HepG2 (cell line): ENCODE results near the gene NONO. TPM values are rescaled to one million over a fixed set of nuclear protein-coding genes. Genes with fewer than 3 reads are reported as not detected.

Experiments used
- AGO2 ChIP-seq: fragments of 200-400 bp; formaldehyde crosslinking; optimal IDR thresholded peaks from 2 replicates; pipeline ENCODE3; 2017; ENCODE audit warnings: mild to moderate bottlenecking, low read depth, low read length, moderate library complexity
- ARID2 ChIP-seq: sonication (generic); formaldehyde crosslinking; IDR thresholded peaks from 2 replicates; pipeline ENCODE4 v1.8.1; 2022; ENCODE audit warnings: mild to moderate bottlenecking, missing genetic modification reagents, borderline replicate concordance
- CREB1 ChIP-seq, 2 experiments: fragments of 450-650 bp in 1 of 2; IDR thresholded peaks; 2 replicates each; pipeline ENCODE4 v1.6.1; 2016 to 2017; ENCODE audit warnings: control low read depth in 1 of 2, mild to moderate bottlenecking in 1 of 2, missing compliant biosample characterization in 1 of 2, missing genetic modification characterization in 1 of 2
- DPF2 ChIP-seq: sonication (generic); formaldehyde crosslinking; IDR thresholded peaks from 2 replicates; pipeline ENCODE4 v1.4.0; 2020; ENCODE audit warnings: mild to moderate bottlenecking, low read depth, missing genetic modification reagents, borderline replicate concordance
- IKZF4 ChIP-seq: sonication (generic); formaldehyde crosslinking; IDR thresholded peaks from 2 replicates; pipeline ENCODE4 v1.5.1; 2020; ENCODE audit warnings: borderline replicate concordance, mild to moderate bottlenecking, low read depth, missing genetic modification reagents; ENCODE audit errors: not compliant biosample characterization
- TOPORS ChIP-seq: sonication (generic); formaldehyde crosslinking; IDR thresholded peaks from 2 replicates; pipeline ENCODE4 v1.8.0; 2023; ENCODE audit warnings: mild to moderate bottlenecking, missing genetic modification reagents
- ZNF468 ChIP-seq: sonication (generic); formaldehyde crosslinking; IDR thresholded peaks from 2 replicates; pipeline ENCODE4 v1.8.0; 2022; ENCODE audit warnings: mild to moderate bottlenecking, moderate library complexity, missing genetic modification reagents
- ZNF749 ChIP-seq: sonication (generic); formaldehyde crosslinking; IDR thresholded peaks from 2 replicates; pipeline ENCODE4 v1.8.0; 2022; ENCODE audit warnings: mild to moderate bottlenecking, missing genetic modification reagents, moderate library complexity, borderline replicate concordance
- ZNF776 ChIP-seq: sonication (generic); formaldehyde crosslinking; IDR thresholded peaks from 2 replicates; pipeline ENCODE4 v1.4.0; 2020; ENCODE audit warnings: mild to moderate bottlenecking, missing genetic modification reagents
- ZNF883 ChIP-seq: sonication (generic); formaldehyde crosslinking; IDR thresholded peaks from 2 replicates; pipeline ENCODE4 v1.5.1; 2020; ENCODE audit warnings: mild to moderate bottlenecking, missing genetic modification reagents; ENCODE audit errors: not compliant biosample characterization
- polyA plus RNA-seq, 8 experiments: library from polyadenylated mRNA; depleted of rRNA in 3 of 8; stranded (reverse) in 7 of 8; unstranded in 1 of 8; fragments of >200 nt; fragmentation: Illumina TruSeq in 4 of 8; extraction: Trizol in 4 of 8; gene quantifications; 2 replicates each; pipeline versions ENCODE4 v1.2.1 to v1.2.3, GENCODE V29; 2011 to 2016; ENCODE audit warnings: low read depth in 4 of 8, missing spikeins in 1 of 8, mixed read lengths in 1 of 8; ENCODE audit not compliant: insufficient read depth in 1 of 8
- total RNA-seq, 5 experiments: library from RNA; depleted of rRNA; stranded (reverse); fragments of >200 nt; fragmentation: Illumina TruSeq; extraction: Trizol; gene quantifications; 2 replicates each; pipeline ENCODE4 v1.2.3, GENCODE V29; 2016; ENCODE audit warnings: low read depth in 1 of 5
- TF ChIP-seq, protein P1 (sequence below): IDR thresholded peaks from 2 replicates; pipeline ENCODE4 v1.6.1; 2016; ENCODE audit warnings: low read depth, missing genetic modification reagents, missing compliant biosample characterization
- TF ChIP-seq, protein P2 (sequence below), 2 experiments: fragments of 450-650 bp in 1 of 2; sonication (generic) in 1 of 2; formaldehyde crosslinking; IDR thresholded peaks; 2 replicates each; pipeline versions ENCODE4 v1.5.0 to v1.8.0; 2020 to 2022; ENCODE audit warnings: mild to moderate bottlenecking in 1 of 2, missing genetic modification reagents in 1 of 2
- TF ChIP-seq, protein P3 (sequence below): sonication (generic); formaldehyde crosslinking; IDR thresholded peaks from 2 replicates; pipeline ENCODE4 v1.8.1; 2022; ENCODE audit warnings: mild to moderate bottlenecking, missing genetic modification reagents
- TF ChIP-seq, protein P4 (sequence below): sonication (generic); formaldehyde crosslinking; IDR thresholded peaks from 2 replicates; pipeline ENCODE4 v1.5.1; 2020; ENCODE audit warnings: mild to moderate bottlenecking, missing genetic modification reagents, borderline replicate concordance
- TF ChIP-seq, protein P5 (sequence below): sonication (generic); formaldehyde crosslinking; IDR thresholded peaks from 2 replicates; pipeline ENCODE4 v1.4.0; 2020; ENCODE audit warnings: missing genetic modification reagents, borderline replicate concordance

The NONO gene
- total and polyA plus RNA-seq, 2 of the 13 experiments (the other 11 are each of a cell fraction or from before 2014, with no cell fraction given) = 408 to 605 TPM

DNA sequence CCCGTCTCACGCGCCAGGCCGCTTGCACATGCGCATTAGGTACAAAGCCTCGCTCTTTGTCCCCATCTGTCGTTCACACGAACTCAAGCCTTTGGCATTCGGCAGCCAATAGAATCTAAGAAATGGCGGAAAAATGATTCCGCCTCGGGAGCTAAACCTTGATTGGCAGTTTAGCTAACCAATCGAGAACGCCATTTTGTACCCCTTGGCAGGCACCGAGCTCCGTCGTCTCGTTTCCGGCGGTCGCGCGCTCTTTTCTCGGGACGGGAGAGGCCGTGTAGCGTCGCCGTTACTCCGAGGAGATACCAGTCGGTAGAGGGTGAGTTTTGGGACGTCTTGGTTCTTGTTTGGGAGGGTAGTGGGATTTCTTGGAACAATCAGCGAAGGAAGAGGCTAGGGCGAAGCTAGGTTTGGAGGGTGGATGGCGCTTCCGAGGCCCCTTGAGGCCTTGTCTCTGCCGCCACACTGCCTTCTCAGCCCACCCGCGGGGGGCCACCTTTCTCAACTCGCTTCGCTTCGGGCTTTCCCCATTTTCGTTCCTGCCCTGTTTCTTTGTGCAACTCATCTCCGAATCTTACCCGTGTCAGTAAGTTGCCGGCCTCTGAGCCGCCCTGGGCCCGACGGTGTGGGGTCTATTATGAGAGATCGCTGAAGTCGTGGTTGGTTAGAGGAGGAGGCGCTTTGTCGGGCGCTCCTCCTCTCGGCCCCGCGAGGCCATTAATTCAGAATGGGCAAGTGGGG lies at the start of gene NONO (continued):
- TF ChIP-seq, protein P1, sequence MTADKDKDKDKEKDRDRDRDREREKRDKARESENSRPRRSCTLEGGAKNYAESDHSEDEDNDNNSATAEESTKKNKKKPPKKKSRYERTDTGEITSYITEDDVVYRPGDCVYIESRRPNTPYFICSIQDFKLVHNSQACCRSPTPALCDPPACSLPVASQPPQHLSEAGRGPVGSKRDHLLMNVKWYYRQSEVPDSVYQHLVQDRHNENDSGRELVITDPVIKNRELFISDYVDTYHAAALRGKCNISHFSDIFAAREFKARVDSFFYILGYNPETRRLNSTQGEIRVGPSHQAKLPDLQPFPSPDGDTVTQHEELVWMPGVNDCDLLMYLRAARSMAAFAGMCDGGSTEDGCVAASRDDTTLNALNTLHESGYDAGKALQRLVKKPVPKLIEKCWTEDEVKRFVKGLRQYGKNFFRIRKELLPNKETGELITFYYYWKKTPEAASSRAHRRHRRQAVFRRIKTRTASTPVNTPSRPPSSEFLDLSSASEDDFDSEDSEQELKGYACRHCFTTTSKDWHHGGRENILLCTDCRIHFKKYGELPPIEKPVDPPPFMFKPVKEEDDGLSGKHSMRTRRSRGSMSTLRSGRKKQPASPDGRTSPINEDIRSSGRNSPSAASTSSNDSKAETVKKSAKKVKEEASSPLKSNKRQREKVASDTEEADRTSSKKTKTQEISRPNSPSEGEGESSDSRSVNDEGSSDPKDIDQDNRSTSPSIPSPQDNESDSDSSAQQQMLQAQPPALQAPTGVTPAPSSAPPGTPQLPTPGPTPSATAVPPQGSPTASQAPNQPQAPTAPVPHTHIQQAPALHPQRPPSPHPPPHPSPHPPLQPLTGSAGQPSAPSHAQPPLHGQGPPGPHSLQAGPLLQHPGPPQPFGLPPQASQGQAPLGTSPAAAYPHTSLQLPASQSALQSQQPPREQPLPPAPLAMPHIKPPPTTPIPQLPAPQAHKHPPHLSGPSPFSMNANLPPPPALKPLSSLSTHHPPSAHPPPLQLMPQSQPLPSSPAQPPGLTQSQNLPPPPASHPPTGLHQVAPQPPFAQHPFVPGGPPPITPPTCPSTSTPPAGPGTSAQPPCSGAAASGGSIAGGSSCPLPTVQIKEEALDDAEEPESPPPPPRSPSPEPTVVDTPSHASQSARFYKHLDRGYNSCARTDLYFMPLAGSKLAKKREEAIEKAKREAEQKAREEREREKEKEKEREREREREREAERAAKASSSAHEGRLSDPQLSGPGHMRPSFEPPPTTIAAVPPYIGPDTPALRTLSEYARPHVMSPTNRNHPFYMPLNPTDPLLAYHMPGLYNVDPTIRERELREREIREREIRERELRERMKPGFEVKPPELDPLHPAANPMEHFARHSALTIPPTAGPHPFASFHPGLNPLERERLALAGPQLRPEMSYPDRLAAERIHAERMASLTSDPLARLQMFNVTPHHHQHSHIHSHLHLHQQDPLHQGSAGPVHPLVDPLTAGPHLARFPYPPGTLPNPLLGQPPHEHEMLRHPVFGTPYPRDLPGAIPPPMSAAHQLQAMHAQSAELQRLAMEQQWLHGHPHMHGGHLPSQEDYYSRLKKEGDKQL (CRISPR knock-in tag) = no peak
- TF ChIP-seq DPF2 = no peak
- TF ChIP-seq ZNF883 (CRISPR knock-in tag) = no peak
- no peak for TF ChIP-seq ZNF749
- TF ChIP-seq ZNF776 (CRISPR knock-in tag) = no peak
- TF ChIP-seq, protein P2, sequence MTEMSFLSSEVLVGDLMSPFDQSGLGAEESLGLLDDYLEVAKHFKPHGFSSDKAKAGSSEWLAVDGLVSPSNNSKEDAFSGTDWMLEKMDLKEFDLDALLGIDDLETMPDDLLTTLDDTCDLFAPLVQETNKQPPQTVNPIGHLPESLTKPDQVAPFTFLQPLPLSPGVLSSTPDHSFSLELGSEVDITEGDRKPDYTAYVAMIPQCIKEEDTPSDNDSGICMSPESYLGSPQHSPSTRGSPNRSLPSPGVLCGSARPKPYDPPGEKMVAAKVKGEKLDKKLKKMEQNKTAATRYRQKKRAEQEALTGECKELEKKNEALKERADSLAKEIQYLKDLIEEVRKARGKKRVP (CRISPR knock-in tag; IDR thresholded peaks at IDR 0.05) = no peak
- TF ChIP-seq TOPORS (CRISPR knock-in tag) = no peak
- TF ChIP-seq ZNF468 = no peak
- TF ChIP-seq ARID2 = no peak
- TF ChIP-seq, protein P3, sequence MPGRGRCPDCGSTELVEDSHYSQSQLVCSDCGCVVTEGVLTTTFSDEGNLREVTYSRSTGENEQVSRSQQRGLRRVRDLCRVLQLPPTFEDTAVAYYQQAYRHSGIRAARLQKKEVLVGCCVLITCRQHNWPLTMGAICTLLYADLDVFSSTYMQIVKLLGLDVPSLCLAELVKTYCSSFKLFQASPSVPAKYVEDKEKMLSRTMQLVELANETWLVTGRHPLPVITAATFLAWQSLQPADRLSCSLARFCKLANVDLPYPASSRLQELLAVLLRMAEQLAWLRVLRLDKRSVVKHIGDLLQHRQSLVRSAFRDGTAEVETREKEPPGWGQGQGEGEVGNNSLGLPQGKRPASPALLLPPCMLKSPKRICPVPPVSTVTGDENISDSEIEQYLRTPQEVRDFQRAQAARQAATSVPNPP (CRISPR knock-in tag) = no peak
- TF ChIP-seq, protein P4, sequence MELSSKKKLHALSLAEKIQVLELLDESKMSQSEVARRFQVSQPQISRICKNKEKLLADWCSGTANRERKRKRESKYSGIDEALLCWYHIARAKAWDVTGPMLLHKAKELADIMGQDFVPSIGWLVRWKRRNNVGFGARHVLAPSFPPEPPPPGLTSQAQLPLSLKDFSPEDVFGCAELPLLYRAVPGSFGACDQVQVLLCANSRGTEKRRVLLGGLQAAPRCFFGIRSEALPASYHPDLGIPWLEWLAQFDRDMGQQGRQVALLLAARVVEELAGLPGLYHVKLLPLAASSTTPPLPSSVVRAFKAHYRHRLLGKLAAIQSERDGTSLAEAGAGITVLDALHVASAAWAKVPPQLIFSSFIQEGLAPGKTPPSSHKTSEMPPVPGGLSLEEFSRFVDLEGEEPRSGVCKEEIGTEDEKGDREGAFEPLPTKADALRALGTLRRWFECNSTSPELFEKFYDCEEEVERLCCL (CRISPR knock-in tag) = no peak
- TF ChIP-seq AGO2 = peak; percentile 71
- TF ChIP-seq, protein P5, sequence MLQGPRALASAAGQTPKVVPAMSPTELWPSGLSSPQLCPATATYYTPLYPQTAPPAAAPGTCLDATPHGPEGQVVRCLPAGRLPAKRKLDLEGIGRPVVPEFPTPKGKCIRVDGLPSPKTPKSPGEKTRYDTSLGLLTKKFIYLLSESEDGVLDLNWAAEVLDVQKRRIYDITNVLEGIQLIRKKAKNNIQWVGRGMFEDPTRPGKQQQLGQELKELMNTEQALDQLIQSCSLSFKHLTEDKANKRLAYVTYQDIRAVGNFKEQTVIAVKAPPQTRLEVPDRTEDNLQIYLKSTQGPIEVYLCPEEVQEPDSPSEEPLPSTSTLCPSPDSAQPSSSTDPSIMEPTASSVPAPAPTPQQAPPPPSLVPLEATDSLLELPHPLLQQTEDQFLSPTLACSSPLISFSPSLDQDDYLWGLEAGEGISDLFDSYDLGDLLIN (CRISPR knock-in tag) = peak; percentile 48; the same call in 1 of the 2 replicates
- TF ChIP-seq IKZF4 = no peak
- peak; percentile 51 for TF ChIP-seq CREB1 (IDR thresholded peaks at IDR 0.05)
- peak; percentile 75 for TF ChIP-seq CREB1 (CRISPR knock-in tag; IDR thresholded peaks at IDR 0.05)
